GM23248 (cell line): ENCODE results near the gene FBXO34.

Source experiments
- EZH2 ChIP-seq: fragments of 200-600 bp; sonication (generic); IDR thresholded peaks from 2 replicates; pipeline ENCODE4 v1.6.1; 2018; ENCODE audit warnings: antibody characterized with exemption, mild to moderate bottlenecking; ENCODE audit not compliant: insufficient read depth, poor library complexity, severe bottlenecking
- EZH2phosphoT487 ChIP-seq: fragments of 200-600 bp; sonication (generic); IDR thresholded peaks from 2 replicates; pipeline ENCODE4 v1.6.1; 2018; ENCODE audit warnings: antibody characterized with exemption, moderate library complexity, mild to moderate bottlenecking, low read depth; ENCODE audit not compliant: insufficient read depth

- TF ChIP-seq EZH2phosphoT487 (no peak), EZH2 (no peak)
These were observed 95.0 kb downstream of the FBXO34 start for GRCh38 chr14:55366271-55366670.
